Fibroblast of skin of right biceps (primary cell): ENCODE measurements around the gene DUSP28.

Experiments
- DNase-seq: peaks from one replicate; pipeline ENCODE4 v3.0.0-alpha.2; 2013

Gene DUSP28

GRCh38 chr2:240601061-240601830, 41.1 kb downstream of the DUSP28 start:
- no peak for DNase-seq

- DNase-seq, result no peak
Observed at GRCh38 chr2:240601831-240602160, 41.6 kb downstream of the DUSP28 start.

GRCh38 chr2:240602266-240603050, 42.3 kb downstream of the DUSP28 start:
- DNase-seq, result no peak

- DNase-seq, result no peak
Observed at GRCh38 chr2:240603081-240603835, 43.1 kb downstream of the DUSP28 start.

- DNase-seq, result no peak
Observed at GRCh38 chr2:240603846-240604245, 43.7 kb downstream of the DUSP28 start.

- DNase-seq, result no peak
Observed at GRCh38 chr2:240604291-240604938, 44.3 kb downstream of the DUSP28 start.

- DNase-seq, result no peak
Observed at GRCh38 chr2:240604939-240605716, 45.0 kb downstream of the DUSP28 start.

GRCh38 chr2:240605867-240606743, 45.9 kb downstream of the DUSP28 start:
- DNase-seq, result no peak

- no peak for DNase-seq
Observed at GRCh38 chr2:240611601-240612210, 51.5 kb downstream of the DUSP28 start.
